ENCODE measurements around the gene EPB41.

- TF ChIP-seq CTCF (IDR thresholded peaks at IDR 0.05) (no peak), POLR2A (IDR thresholded peaks at IDR 0.05) (no peak)
Measured at GRCh38 chr1:29004798-29005197, 90.4 kb downstream of the EPB41 start.

Data from esophagus squamous epithelium (tissue), 4 donors.